Neural progenitor cell (in vitro differentiated cells): ENCODE data around the gene TECR.

ENCODE experiments used
- EZH2 ChIP-seq: fragments of 200-600 bp; sonication (generic); IDR thresholded peaks from 2 replicates; pipeline ENCODE4 v1.6.1; 2017; ENCODE audit warnings: antibody characterized with exemption, mild to moderate bottlenecking, moderate library complexity
- TF ChIP-seq, protein P1 (sequence below): fragments of 200-600 bp; sonication (generic); IDR thresholded peaks from 2 replicates; pipeline ENCODE4 v1.5.1; 2017; ENCODE audit warnings: antibody characterized with exemption, mild to moderate bottlenecking

DNA sequence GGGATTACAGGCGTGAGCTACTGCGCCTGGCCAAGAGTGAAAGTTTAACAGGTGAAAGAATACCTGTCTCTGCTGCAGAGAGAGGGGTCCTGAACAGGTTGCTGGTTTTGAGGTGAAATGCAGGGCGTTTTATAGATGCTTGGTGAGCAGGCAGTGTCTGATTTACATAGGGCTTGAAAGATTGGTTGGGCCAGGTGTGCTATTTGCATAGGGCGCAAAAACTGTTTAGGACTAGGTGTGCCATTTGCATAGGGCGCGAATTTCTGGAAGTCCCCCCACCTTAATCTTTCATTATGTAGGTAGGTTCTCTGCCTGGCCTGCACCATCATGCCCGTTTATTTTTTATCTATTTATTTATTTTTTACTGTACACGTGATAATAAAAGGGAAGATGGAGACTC is 47.0 kb downstream of the TECR start:
- TF ChIP-seq, protein P1, sequence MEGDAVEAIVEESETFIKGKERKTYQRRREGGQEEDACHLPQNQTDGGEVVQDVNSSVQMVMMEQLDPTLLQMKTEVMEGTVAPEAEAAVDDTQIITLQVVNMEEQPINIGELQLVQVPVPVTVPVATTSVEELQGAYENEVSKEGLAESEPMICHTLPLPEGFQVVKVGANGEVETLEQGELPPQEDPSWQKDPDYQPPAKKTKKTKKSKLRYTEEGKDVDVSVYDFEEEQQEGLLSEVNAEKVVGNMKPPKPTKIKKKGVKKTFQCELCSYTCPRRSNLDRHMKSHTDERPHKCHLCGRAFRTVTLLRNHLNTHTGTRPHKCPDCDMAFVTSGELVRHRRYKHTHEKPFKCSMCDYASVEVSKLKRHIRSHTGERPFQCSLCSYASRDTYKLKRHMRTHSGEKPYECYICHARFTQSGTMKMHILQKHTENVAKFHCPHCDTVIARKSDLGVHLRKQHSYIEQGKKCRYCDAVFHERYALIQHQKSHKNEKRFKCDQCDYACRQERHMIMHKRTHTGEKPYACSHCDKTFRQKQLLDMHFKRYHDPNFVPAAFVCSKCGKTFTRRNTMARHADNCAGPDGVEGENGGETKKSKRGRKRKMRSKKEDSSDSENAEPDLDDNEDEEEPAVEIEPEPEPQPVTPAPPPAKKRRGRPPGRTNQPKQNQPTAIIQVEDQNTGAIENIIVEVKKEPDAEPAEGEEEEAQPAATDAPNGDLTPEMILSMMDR, result no peak
- TF ChIP-seq EZH2, result no peak
